Measurements from ENCODE around the gene AIFM2. TPM values are rescaled to one million over a fixed set of nuclear protein-coding genes. Genes with fewer than 3 reads are reported as not detected.

The AIFM2 gene
- total RNA-seq, 1 donor from 2014 or later = 11.7 TPM

- Mint-ChIP-seq H3K27me3 (ENCODE audit: unreplicated experiment) (no peaks in the 10 kb centered on the region), H3K27ac (ENCODE audit: unreplicated experiment) (no peak overlapping the region)
These were observed 34.4 kb downstream of the AIFM2 start for GRCh38 chr10:70098271-70098670.

GRCh38 chr10:70097459-70097858 is 35.2 kb downstream of the AIFM2 start:
- no peak overlapping the region for H3K27ac Mint-ChIP-seq (ENCODE audit: unreplicated experiment)
- peaks cover 57% of the 10 kb centered on the region for H3K36me3 Mint-ChIP-seq (ENCODE audit: unreplicated experiment)
- no peaks in the 10 kb centered on the region for H3K9me3 Mint-ChIP-seq (ENCODE audit: unreplicated experiment)
- DNase-seq (ENCODE audit: extremely low spot score, unreplicated experiment) = no peak
- no peaks in the 10 kb centered on the region for H3K27me3 Mint-ChIP-seq (ENCODE audit: unreplicated experiment)
- H3K4me3 Mint-ChIP-seq (ENCODE audit: unreplicated experiment) = no peak overlapping the region
- TF ChIP-seq CTCF (IDR thresholded peaks at IDR 0.05) = no peak
- H3K4me1 Mint-ChIP-seq (ENCODE audit: unreplicated experiment) = no peaks in the 10 kb centered on the region

More at GRCh38 chr10:70098271-70098670, 34.4 kb downstream of the AIFM2 start:
- TF ChIP-seq CTCF (IDR thresholded peaks at IDR 0.05) = no peak
- Mint-ChIP-seq H3K4me1 (ENCODE audit: unreplicated experiment) (no peaks in the 10 kb centered on the region), H3K36me3 (ENCODE audit: unreplicated experiment) (peaks cover 56% of the 10 kb centered on the region), H3K9me3 (ENCODE audit: unreplicated experiment) (no peaks in the 10 kb centered on the region), H3K4me3 (ENCODE audit: unreplicated experiment) (no peak overlapping the region)
- DNase-seq (ENCODE audit: extremely low spot score, unreplicated experiment) = no peak

- TF ChIP-seq CTCF (IDR thresholded peaks at IDR 0.05) = no peak
- Mint-ChIP-seq H3K9me3 (ENCODE audit: unreplicated experiment) (no peaks in the 10 kb centered on the region), H3K27ac (ENCODE audit: unreplicated experiment) (no peak overlapping the region), H3K27me3 (ENCODE audit: unreplicated experiment) (no peaks in the 10 kb centered on the region), H3K4me3 (ENCODE audit: unreplicated experiment) (no peak overlapping the region), H3K36me3 (ENCODE audit: unreplicated experiment) (peaks cover 54% of the 10 kb centered on the region), H3K4me1 (ENCODE audit: unreplicated experiment) (no peaks in the 10 kb centered on the region)
- DNase-seq (ENCODE audit: extremely low spot score, unreplicated experiment) = no peak
These were observed 35.8 kb downstream of the AIFM2 start for GRCh38 chr10:70096705-70097420.

- no peaks in the 10 kb centered on the region for H3K9me3 Mint-ChIP-seq (ENCODE audit: unreplicated experiment)
- H3K4me3 Mint-ChIP-seq (ENCODE audit: unreplicated experiment) = no peak overlapping the region
- peaks cover 49% of the 10 kb centered on the region for H3K36me3 Mint-ChIP-seq (ENCODE audit: unreplicated experiment)
- DNase-seq (ENCODE audit: extremely low spot score, unreplicated experiment) = no peak
- no peak for TF ChIP-seq CTCF (IDR thresholded peaks at IDR 0.05)
- H3K27ac Mint-ChIP-seq (ENCODE audit: unreplicated experiment) = no peak overlapping the region
- no peaks in the 10 kb centered on the region for H3K4me1 Mint-ChIP-seq (ENCODE audit: unreplicated experiment)
- H3K27me3 Mint-ChIP-seq (ENCODE audit: unreplicated experiment) = no peaks in the 10 kb centered on the region
These were observed 36.5 kb downstream of the AIFM2 start for GRCh38 chr10:70096016-70096704.

GRCh38 chr10:70094250-70094649 is 38.4 kb downstream of the AIFM2 start:
- no peak for DNase-seq (ENCODE audit: extremely low spot score, unreplicated experiment)
- peaks cover 54% of the 10 kb centered on the region for H3K36me3 Mint-ChIP-seq (ENCODE audit: unreplicated experiment)

More at GRCh38 chr10:70094250-70094649, 38.4 kb downstream of the AIFM2 start:
- no peak for TF ChIP-seq CTCF (IDR thresholded peaks at IDR 0.05)
- Mint-ChIP-seq H3K27ac (ENCODE audit: unreplicated experiment) (no peak overlapping the region), H3K4me1 (ENCODE audit: unreplicated experiment) (no peaks in the 10 kb centered on the region), H3K27me3 (ENCODE audit: unreplicated experiment) (no peaks in the 10 kb centered on the region), H3K4me3 (ENCODE audit: unreplicated experiment) (no peak overlapping the region), H3K9me3 (ENCODE audit: unreplicated experiment) (no peaks in the 10 kb centered on the region)

All from osteocyte (in vitro differentiated cells).